Heart left ventricle (tissue), 16 donors: ENCODE measurements around the gene SCFD2. TPM values are rescaled to one million over a fixed set of nuclear protein-coding genes. Genes with fewer than 3 reads are reported as not detected.
"Not testable (repeated sequence)": the region's sequence is repeated elsewhere in the genome, so short reads cannot be mapped to it uniquely, and the experiment has no call there.

Experiments
- ATAC-seq, 4 donors: fragments of 200-7000 bp; cut with Tn5 transposase; one replicate each; pipeline ENCODE4 v1.9.1; 2020 to 2022; ENCODE audit warnings: moderate library complexity in 4 of 4, mild to moderate bottlenecking in 3 of 4, moderate number of reproducible peaks in 1 of 4
- DNase-seq, 5 donors: peaks; one replicate each; pipeline ENCODE4 v3.0.0-alpha.2; 2020
- H3K27ac ChIP-seq, 12 donors: fragments of 200-600 bp; sonication (generic) in 4 of 12; one replicate each; pipeline versions ENCODE4 v1.5.0 to v1.8.0; 2016 to 2022; ENCODE audit warnings: mild to moderate bottlenecking in 2 of 12
- H3K27me3 ChIP-seq, 9 donors: fragments of 200-600 bp; sonication (generic) in 2 of 9; one replicate each; pipeline versions ENCODE4 v1.5.1 to v1.8.0; 2016 to 2022; ENCODE audit warnings: mild to moderate bottlenecking in 3 of 9
- H3K36me3 ChIP-seq, 9 donors: fragments of 200-600 bp; sonication (generic) in 2 of 9; one replicate each; pipeline versions ENCODE4 v1.5.0 to v1.8.0; 2018 to 2022; ENCODE audit warnings: mild to moderate bottlenecking in 2 of 9
- H3K4me1 ChIP-seq, 12 donors: fragments of 200-600 bp; sonication (generic) in 4 of 12; one replicate each; pipeline versions ENCODE4 v1.5.0 to v1.8.0; 2016 to 2022; ENCODE audit warnings: mild to moderate bottlenecking in 3 of 12
- H3K4me3 ChIP-seq, 12 donors: fragments of 200-600 bp; sonication (generic) in 4 of 12; one replicate each; pipeline versions ENCODE4 v1.5.0 to v1.8.0; 2017 to 2022; ENCODE audit warnings: mild to moderate bottlenecking in 9 of 12, moderate library complexity in 4 of 12
- H3K9me3 ChIP-seq, 12 donors: fragments of 200-600 bp; sonication (generic) in 4 of 12; one replicate each; pipeline versions ENCODE4 v1.5.0 to v1.8.0; 2016 to 2022; ENCODE audit warnings: mild to moderate bottlenecking in 1 of 12
- CTCF ChIP-seq, 12 donors: fragments of 200-600 bp; sonication (generic) in 4 of 12; IDR thresholded peaks; one replicate each; pipeline versions ENCODE4 v1.5.0 to v1.8.0; 2018 to 2022; ENCODE audit warnings: antibody characterized with exemption in 12 of 12, mild to moderate bottlenecking in 5 of 12
- POLR2A ChIP-seq, 2 donors: fragments of 450-650 bp; IDR thresholded peaks; one replicate each; pipeline ENCODE4 v1.6.1; 2017; ENCODE audit warnings: antibody characterized with exemption in 2 of 2, mild to moderate bottlenecking in 2 of 2, moderate library complexity in 2 of 2
- WGBS, 4 donors: extraction: QIAGEN DNeasy Blood & Tissue Kit in 2 of 4; methylation state at CpG; one replicate each; pipeline versions ENCODE4 v1.1.5 to v1.1.7; 2013 to 2018; 5-methylcytosine and 5-hydroxymethylcytosine counted together
- intact Hi-C, 10 donors: fragments of 100-400 bp; cut with DNase I; formaldehyde crosslinking; loops; one replicate each; pipeline versions ENCODE4 v1.11.1 to v1.14.2; 2022
- polyA plus RNA-seq, 2 donors: library from polyadenylated mRNA; stranded (reverse); fragments of 200-250 nt; gene quantifications; one replicate each; pipeline ENCODE4 v1.2.3, GENCODE V29; 2013
- total RNA-seq, 9 donors: library from RNA; depleted of rRNA in 2 of 9; stranded (reverse); fragments of >200 nt in 2 of 9; fragmentation: NEBNext Ultra II Directional in 3 of 9; extraction: Animal tissue kit (Norgen Biotek cat#: 25700) in 3 of 9; gene quantifications; one replicate each; pipeline versions ENCODE4 v1.1.0 to v1.2.4, GENCODE V29; 2016 to 2023
- donor health status: ischemic (EF 13 %, LVEDD 7.1; RV severe dilation, severe dysfunction).
- donor health status: healthy with polysubstance abuse.
- donor health status: DM: no; HTN: yes; CAD: no.
- donor health status: DM: no; HTN: no; CAD: no.
- donor health status: ischemic (EF 25% LVEDD 6.9; RV normal size, moderate dysfunction).
- donor health status: ischemic (EF 25% LVEDD 5.7; RV mildly dilated, moderate dysfunction).
- donor health status: healthy.
- donor health status: DM: yes; HTN: yes; CAD: no.
- donor health status: ischemic (EF 35%, LVEDD 5.7; RV mildly dilated, moderate dysfunction).
- donor health status: nonischemic (EF 11% LVEDD 7.7; RV severe dilation, severe dysfunction).
- donor health status: DM: yes; HTN: yes; CAD: no.
- donor health status: PGD.
- donor health status: ischemic (EF 29% LVEDD 5.4; RV normal size, mild dysfunction).
- donor health status: nonischemic (EF 23%, LVEDD 6.1; RV moderate dilation, normal function).

The SCFD2 gene
- total and polyA plus RNA-seq, 11 donors, result 3.7 to 14.0 (median 9.8) TPM

- H3K27me3 ChIP-seq, result no peaks in the 10 kb centered on the region
- no peak overlapping the region for H3K4me3 ChIP-seq
- TF ChIP-seq POLR2A (IDR thresholded peaks at IDR 0.05) (no peak), CTCF (IDR thresholded peaks at IDR 0.05) (no peak)
- WGBS, 4 donors, result 85 to 95% (median 89%) methylated on average over 2 of the region's 2 CpGs
- H3K4me1 ChIP-seq, result no peaks in the 10 kb centered on the region
- no peak for ATAC-seq
- peaks cover 0 to 15% (median 9%) of the 10 kb centered on the region in 9 donors for H3K36me3 ChIP-seq
- H3K27ac ChIP-seq, result no peak overlapping the region
- no peaks in the 10 kb centered on the region for H3K9me3 ChIP-seq
- intact Hi-C loops, result no loop called here
- no peak for DNase-seq
Measured at GRCh38 chr4:53141308-53141707, 224.6 kb downstream of the SCFD2 start.

GRCh38 chr4:53139256-53139655, 226.6 kb downstream of the SCFD2 start:
- not testable (repeated sequence) for H3K9me3 ChIP-seq, H3K27ac ChIP-seq, ATAC-seq, H3K4me1 ChIP-seq, H3K27me3 ChIP-seq, DNase-seq, H3K36me3 ChIP-seq, H3K4me3 ChIP-seq
- intact Hi-C loops, result loop anchor here in 1 of 10 donors (10.0 kb wide), 1 partner anchor 114 kb away; no protein-coding TSS in a partner anchor
- whole genome bisulfite sequencing, 4 donors, result 91 to 97% (median 94%) methylated on average over 8 to 32 of the region's 32 CpGs

DNA sequence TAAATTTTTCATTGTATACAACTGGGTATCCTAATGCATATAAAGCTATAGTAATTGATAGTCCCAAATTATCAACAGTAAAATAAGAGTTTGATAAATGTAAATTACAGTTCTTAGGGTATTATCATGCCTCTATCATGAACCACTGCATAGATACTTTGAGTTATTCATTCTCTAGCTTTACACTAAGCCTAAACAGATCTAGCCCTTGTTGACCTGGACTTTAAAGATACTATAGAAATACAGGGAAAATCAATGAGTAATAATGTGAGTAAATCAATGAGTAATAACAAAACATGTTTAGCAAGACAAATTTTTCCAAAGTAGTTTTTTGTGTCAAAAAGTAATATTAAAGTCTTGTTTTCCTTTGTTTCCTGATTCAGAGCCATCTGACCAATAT, 228.4 kb downstream of the SCFD2 start:
- ATAC-seq, result no peak
- no peak for DNase-seq
- TF ChIP-seq POLR2A (IDR thresholded peaks at IDR 0.05) (no peak), CTCF (IDR thresholded peaks at IDR 0.05) (no peak)
- Histone ChIP-seq H3K27ac (no peak overlapping the region), H3K4me3 (no peak overlapping the region), H3K36me3 (no peaks in the 10 kb centered on the region), H3K27me3 (no peaks in the 10 kb centered on the region), H3K9me3 (no peaks in the 10 kb centered on the region), H3K4me1 (peaks cover 0 to 4% (median under 1%) of the 10 kb centered on the region in 12 donors)
- intact Hi-C loops, result loop anchor here in 1 of 10 donors (10.0 kb wide), 1 partner anchor 113 kb away; no protein-coding TSS in a partner anchor

DNA sequence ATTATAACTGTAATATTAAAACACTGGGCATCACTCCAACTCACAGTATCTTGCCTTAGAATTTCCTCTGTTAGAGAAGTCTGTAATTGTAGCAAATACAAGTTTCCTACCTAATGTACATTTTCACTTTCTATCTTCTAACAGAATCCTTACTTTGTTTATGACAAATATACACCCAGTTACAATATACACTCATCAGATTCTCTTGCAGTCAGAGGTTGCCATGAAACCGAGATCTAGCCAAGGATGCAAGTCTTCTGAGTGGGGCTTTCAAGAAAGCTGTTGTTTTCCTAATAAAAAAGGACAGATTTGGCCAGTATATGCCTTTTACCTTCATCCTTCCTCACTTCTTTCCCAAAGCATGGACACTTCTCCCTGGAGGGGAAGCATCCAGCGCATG, 228.9 kb downstream of the SCFD2 start:
- DNase-seq, result no peak
- Histone ChIP-seq H3K4me1 (peaks cover 0 to 9% (median 4%) of the 10 kb centered on the region in 12 donors), H3K27ac (no peak overlapping the region), H3K4me3 (no peak overlapping the region), H3K27me3 (no peaks in the 10 kb centered on the region), H3K36me3 (no peaks in the 10 kb centered on the region), H3K9me3 (no peaks in the 10 kb centered on the region)
- TF ChIP-seq CTCF (IDR thresholded peaks at IDR 0.05) (no peak), POLR2A (IDR thresholded peaks at IDR 0.05) (no peak)
- 91 to 98% (median 93%) methylated on average over 2 of the region's 2 CpGs for whole genome bisulfite sequencing, 4 donors
- intact Hi-C loops, result loop anchor here in 1 of 10 donors (10.0 kb wide), 1 partner anchor 112 kb away; no protein-coding TSS in a partner anchor
- ATAC-seq, result no peak
